OCI-LY7 (cell line): Measurements from ENCODE around the gene RIC3. TPM values are rescaled to one million over a fixed set of nuclear protein-coding genes. Genes with fewer than 3 reads are reported as not detected.

Source experiments
- BruUV-seq: library from RNA; stranded (reverse); fragments of 400-500 nt; replicated peaks from 2 replicates; lab custom pipeline; 2021; lab: Mats Ljungman, UMichigan
- CTCF ChIA-PET: fragments of 300-600 bp; sonication (Branson Sonifier 250); formaldehyde crosslinking; loops from one replicate; lab custom pipeline; 2022; ENCODE audit warnings: antibody characterized with exemption; ENCODE audit not compliant: unreplicated experiment; lab: Charles Lee
- POLR2A ChIA-PET: fragments of 300-600 bp; sonication (Branson Sonifier 250); formaldehyde crosslinking; loops from one replicate; lab custom pipeline; 2022; ENCODE audit warnings: antibody characterized with exemption; lab: Charles Lee
- DNase-seq: peaks from one replicate; pipeline ENCODE4 v3.0.0-alpha.2; 2015; ENCODE audit warnings: low spot score
- H2AFZ ChIP-seq: fragments of 200-600 bp; sonication (generic), shearing (Covaris generic); 2 replicates; pipeline ENCODE4 v1.6.1; 2014; ENCODE audit warnings: mild to moderate bottlenecking, antibody characterized with exemption, low read length, moderate library complexity
- H3K27ac ChIP-seq: fragments of 200-600 bp; sonication (generic); 2 replicates; pipeline ENCODE4 v1.5.1; 2014; ENCODE audit warnings: mixed run types, low read depth, mild to moderate bottlenecking, moderate library complexity, low read length, inconsistent platforms; ENCODE audit not compliant: poor library complexity, severe bottlenecking
- H3K36me3 ChIP-seq: fragments of 200-600 bp; sonication (generic); 2 replicates; pipeline ENCODE4 v1.6.1; 2014; ENCODE audit warnings: mild to moderate bottlenecking, antibody characterized with exemption, low read length, moderate library complexity, mixed read lengths; ENCODE audit not compliant: insufficient read depth
- H3K4me1 ChIP-seq: fragments of 200-600 bp; sonication (generic); 2 replicates; pipeline ENCODE4 v1.5.1; 2014; ENCODE audit warnings: mild to moderate bottlenecking, low read length; ENCODE audit not compliant: insufficient read depth, poor library complexity, severe bottlenecking
- H3K4me2 ChIP-seq: fragments of 200-600 bp; sonication (generic); 2 replicates; pipeline ENCODE4 v1.6.1; 2014; ENCODE audit warnings: mild to moderate bottlenecking, low read length
- H3K4me3 ChIP-seq: fragments of 200-600 bp; sonication (generic); 2 replicates; pipeline ENCODE4 v1.5.1; 2014; ENCODE audit warnings: mild to moderate bottlenecking, low read depth, low read length; ENCODE audit not compliant: poor library complexity, severe bottlenecking
- H3K79me2 ChIP-seq: fragments of 200-600 bp; sonication (generic); 2 replicates; pipeline ENCODE4 v1.6.1; 2016; ENCODE audit warnings: low read depth, mild to moderate bottlenecking, low read length, moderate library complexity, mixed read lengths; ENCODE audit not compliant: insufficient read depth
- H3K9me2 ChIP-seq: fragments of 200-600 bp; sonication (generic); 2 replicates; pipeline ENCODE4 v1.6.1; 2016; ENCODE audit warnings: mild to moderate bottlenecking, low read length, mixed read lengths; ENCODE audit not compliant: insufficient read depth
- H3K9me3 ChIP-seq: fragments of 200-600 bp; sonication (generic); 2 replicates; pipeline ENCODE4 v1.6.1; 2014; ENCODE audit warnings: mild to moderate bottlenecking, mixed run types, low read length, mixed read lengths
- H4K20me1 ChIP-seq: fragments of 200-600 bp; sonication (generic); 2 replicates; pipeline ENCODE4 v1.6.1; 2014; ENCODE audit warnings: mild to moderate bottlenecking, antibody characterized with exemption, low read length, moderate library complexity, mixed read lengths; ENCODE audit not compliant: insufficient read depth
- EZH2phosphoT487 ChIP-seq: fragments of 200-600 bp; sonication (generic); IDR thresholded peaks from 2 replicates; pipeline ENCODE4 v1.6.1; 2018; ENCODE audit warnings: low read depth, borderline replicate concordance, mild to moderate bottlenecking, mixed run types, antibody characterized with exemption, low read length, moderate library complexity, mixed read lengths
- intact Hi-C: fragments of 100-400 bp; cut with micrococcal nuclease; formaldehyde crosslinking; loops from one replicate; pipeline ENCODE4 v1.10.0; 2022; ENCODE audit not compliant: unreplicated experiment
- total RNA-seq, 2 experiments: library from RNA; depleted of rRNA in 1 of 2; stranded (reverse); fragments of >200 nt in 1 of 2; shearing (Covaris generic) in 1 of 2; gene quantifications; 2 replicates each; pipeline ENCODE4 v1.2.3, GENCODE V29; 2014 to 2022
- TF ChIP-seq, protein P1 (sequence below): fragments of 200-600 bp; sonication (generic); conservative IDR thresholded peaks from 2 replicates; pipeline ENCODE4 v1.5.1; 2014; ENCODE audit warnings: mild to moderate bottlenecking, antibody characterized with exemption, low read length, moderate library complexity, mixed read lengths

RIC3 gene
- total RNA-seq, 2 experiments from 2014 or later = not detected

DNA sequence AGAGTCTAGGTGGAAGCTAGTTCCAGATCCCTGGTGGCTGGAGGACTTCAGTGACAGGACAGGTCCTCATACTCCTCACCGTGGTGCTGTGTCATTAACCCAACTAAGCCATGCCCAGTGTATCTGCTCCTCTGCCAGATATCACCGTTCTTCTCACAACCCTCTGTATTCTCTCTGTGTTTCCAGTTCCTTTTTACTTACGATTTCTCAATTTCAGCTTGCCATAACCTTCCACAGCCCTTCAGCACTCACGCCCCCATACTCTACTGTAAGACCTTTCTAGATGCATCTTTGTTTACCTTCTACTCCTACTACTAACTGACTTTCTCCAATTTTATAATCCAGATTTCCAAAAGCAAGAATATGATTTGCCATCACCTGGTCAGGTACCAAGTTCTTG, 26.1 kb upstream of the RIC3 start:
- TF ChIP-seq, protein P1, sequence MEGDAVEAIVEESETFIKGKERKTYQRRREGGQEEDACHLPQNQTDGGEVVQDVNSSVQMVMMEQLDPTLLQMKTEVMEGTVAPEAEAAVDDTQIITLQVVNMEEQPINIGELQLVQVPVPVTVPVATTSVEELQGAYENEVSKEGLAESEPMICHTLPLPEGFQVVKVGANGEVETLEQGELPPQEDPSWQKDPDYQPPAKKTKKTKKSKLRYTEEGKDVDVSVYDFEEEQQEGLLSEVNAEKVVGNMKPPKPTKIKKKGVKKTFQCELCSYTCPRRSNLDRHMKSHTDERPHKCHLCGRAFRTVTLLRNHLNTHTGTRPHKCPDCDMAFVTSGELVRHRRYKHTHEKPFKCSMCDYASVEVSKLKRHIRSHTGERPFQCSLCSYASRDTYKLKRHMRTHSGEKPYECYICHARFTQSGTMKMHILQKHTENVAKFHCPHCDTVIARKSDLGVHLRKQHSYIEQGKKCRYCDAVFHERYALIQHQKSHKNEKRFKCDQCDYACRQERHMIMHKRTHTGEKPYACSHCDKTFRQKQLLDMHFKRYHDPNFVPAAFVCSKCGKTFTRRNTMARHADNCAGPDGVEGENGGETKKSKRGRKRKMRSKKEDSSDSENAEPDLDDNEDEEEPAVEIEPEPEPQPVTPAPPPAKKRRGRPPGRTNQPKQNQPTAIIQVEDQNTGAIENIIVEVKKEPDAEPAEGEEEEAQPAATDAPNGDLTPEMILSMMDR = no peak
- TF ChIP-seq EZH2phosphoT487 = no peak
- H3K4me3 ChIP-seq = no peak overlapping the region
- H3K4me1 ChIP-seq = no peaks in the 10 kb centered on the region
- DNase-seq = no peak
- intact Hi-C loops = loop anchor here (5.0 to 10.0 kb wide), 2 partner anchors 67 to 370 kb away; partner anchors contain the start of gene LMO1
- no peaks in the 10 kb centered on the region for H3K79me2 ChIP-seq
- no TSS peak for BruUV-seq
- no peaks in the 10 kb centered on the region for H4K20me1 ChIP-seq
- H3K4me2 ChIP-seq = no peak overlapping the region
- H3K27ac ChIP-seq = no peak overlapping the region
- no peaks in the 10 kb centered on the region for H3K9me3 ChIP-seq
- H2AFZ ChIP-seq = no peak overlapping the region
- no peaks in the 10 kb centered on the region for H3K36me3 ChIP-seq
- H3K9me2 ChIP-seq = no peaks in the 10 kb centered on the region
- ChIA-PET POLR2A (interaction anchor here (0.6 to 1.7 kb wide), 3 partner anchors 12 to 629 kb away, joined by 3 to 7 read pairs (median 5); no protein-coding TSS in a partner anchor), CTCF (no interaction called here)

DNA sequence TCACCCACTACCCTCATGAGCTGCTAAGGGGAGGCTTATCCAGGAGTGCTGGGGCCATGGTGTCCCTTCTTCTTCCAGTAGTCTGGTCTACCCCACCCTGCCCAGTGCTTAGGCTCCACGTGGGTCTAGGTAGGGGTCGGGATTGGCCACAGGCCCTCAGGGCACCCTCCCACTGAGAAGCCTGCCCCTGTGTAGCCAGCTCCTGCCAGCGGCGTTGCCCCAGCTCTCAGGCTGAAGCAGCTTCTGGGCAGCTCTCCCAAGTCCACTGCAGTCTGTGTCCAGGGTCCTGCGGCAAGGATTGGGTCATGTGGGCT, 24.0 kb upstream of the RIC3 start:
- no TSS peak for BruUV-seq
- Histone ChIP-seq H3K4me3 (no peak overlapping the region), H3K4me1 (no peaks in the 10 kb centered on the region), H3K79me2 (no peaks in the 10 kb centered on the region), H2AFZ (no peak overlapping the region), H3K27ac (no peak overlapping the region), H3K9me2 (no peaks in the 10 kb centered on the region), H3K9me3 (no peaks in the 10 kb centered on the region), H3K36me3 (no peaks in the 10 kb centered on the region), H3K4me2 (no peak overlapping the region), H4K20me1 (no peaks in the 10 kb centered on the region)
- intact Hi-C loops = loop anchor here (5.0 to 10.0 kb wide), 2 partner anchors 69 to 372 kb away; partner anchors contain the start of gene LMO1
- DNase-seq = no peak
- TF ChIP-seq, protein P1 = no peak
- no peak for TF ChIP-seq EZH2phosphoT487
- ChIA-PET POLR2A (no interaction called here), CTCF (no interaction called here)

DNA sequence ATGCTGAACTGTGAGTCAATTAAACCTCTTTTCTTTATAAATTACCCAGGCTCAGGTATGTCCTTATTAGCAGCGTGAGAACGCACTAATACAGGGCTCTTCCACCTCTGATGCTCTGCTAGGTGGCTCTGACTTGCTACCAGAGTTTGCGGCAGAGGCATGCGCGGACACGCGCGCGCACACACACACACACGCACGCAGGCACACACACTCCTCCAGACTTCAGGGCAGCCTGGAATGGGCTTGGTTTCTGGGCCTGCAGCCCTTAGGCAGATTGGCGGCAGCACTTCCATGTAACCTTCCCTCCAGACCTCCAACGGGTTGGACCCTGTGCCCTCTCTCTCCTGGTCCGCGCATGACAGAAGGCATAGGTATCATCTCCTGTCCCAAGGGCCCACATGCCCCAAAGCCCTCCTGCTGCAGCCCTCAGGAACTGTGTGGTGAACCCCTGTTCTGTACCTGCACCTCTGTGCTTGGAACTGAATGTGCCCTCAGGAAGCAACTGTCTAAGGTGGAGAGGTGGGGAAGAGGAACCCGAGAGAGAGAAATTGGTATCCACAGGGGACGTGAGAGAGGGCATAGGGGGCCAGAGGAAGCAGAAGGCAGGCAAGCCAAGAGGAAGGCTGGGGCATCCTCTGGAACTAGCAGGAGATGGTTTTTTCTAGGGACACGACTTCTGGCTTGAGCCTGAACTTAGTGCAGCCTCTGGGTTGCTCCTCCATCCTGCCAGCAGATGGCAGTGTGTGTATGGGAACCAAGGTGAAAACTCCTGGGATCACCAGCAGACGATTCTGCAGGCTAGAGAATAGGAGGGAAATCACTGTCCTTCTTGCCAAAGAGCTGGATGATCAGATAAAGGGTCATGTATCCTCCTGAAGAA, 23.4 kb upstream of the RIC3 start:
- Histone ChIP-seq H3K9me2 (no peaks in the 10 kb centered on the region), H2AFZ (no peak overlapping the region), H3K4me1 (no peaks in the 10 kb centered on the region), H3K9me3 (no peaks in the 10 kb centered on the region), H3K4me3 (no peak overlapping the region), H3K36me3 (no peaks in the 10 kb centered on the region), H4K20me1 (no peaks in the 10 kb centered on the region), H3K27ac (no peak overlapping the region), H3K79me2 (no peaks in the 10 kb centered on the region), H3K4me2 (no peak overlapping the region)
- BruUV-seq = no TSS peak
- TF ChIP-seq, protein P1 = peak; percentile 83
- no peak for TF ChIP-seq EZH2phosphoT487
- ChIA-PET POLR2A (no interaction called here), CTCF (no interaction called here)
- peak; percentile 54 for DNase-seq
- intact Hi-C loops = loop anchor here (5.0 to 10.0 kb wide), 2 partner anchors 70 to 373 kb away; partner anchors contain the start of gene LMO1
